T47D (cell line): Measurements from ENCODE around the gene CACHD1.
"Not testable (repeated sequence)": the region's sequence is repeated elsewhere in the genome, so short reads cannot be mapped to it uniquely, and the experiment has no call there.

Experiments
- DNase-seq, 2 experiments: peaks; one replicate each; pipeline versions ENCODE4 v3.0.0 to v3.0.0-alpha.2; 2011 to 2012; ENCODE audit warnings: low read depth in 1 of 2, low spot score in 1 of 2
- JUND ChIP-seq: IDR thresholded peaks from 2 replicates; pipeline ENCODE4 v1.6.1; 2012; ENCODE audit warnings: low read depth
- in situ Hi-C: cut with HindIII; loops from 2 replicates; pipeline ENCODE4 v1.10.0; 2016; ENCODE audit warnings: low sequenced_read_pairs, low pct_unique_long_range_greater_than_20kb

The CACHD1 gene

DNA sequence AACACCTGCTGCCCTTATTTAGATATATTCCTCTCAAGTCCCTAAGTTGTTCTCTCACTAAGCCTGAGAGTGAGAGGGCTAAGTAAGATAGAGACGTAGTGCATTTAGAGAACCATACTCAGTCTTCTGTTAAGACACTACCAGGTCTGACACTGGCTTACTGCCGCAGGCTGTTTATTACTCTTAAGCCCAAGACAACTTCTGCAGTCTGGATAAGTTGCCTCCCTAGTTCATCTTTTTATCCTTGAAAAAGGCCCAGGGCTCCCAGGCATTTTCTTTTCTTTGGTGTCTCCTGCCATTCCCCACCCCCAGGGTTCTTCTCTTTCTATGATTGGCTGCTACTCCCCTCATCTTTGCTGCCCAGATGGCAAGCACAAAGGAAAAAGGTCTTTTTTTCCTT, 38.7 kb downstream of the CACHD1 start:
- in situ Hi-C loops, result no loop called here
- TF ChIP-seq JUND, result no peak
- DNase-seq, result no peak

DNA sequence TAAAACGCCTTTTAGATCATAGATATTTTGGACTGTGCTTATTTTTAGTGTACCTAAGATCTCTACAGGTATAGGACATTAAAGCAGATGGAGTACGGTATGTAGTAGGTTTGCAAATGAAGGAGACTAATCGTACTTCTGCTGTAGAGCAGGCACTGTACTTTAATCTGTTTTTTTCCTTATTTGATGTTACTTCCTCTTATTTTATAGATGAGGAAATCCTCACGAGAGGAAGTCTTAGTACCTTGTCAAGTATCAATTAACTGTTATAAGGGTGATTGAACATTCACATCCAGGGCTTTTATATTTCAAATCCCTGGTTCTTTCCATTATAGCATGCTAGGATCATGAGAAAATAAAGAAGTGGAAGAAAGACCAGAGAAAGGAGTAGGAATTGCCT, 41.1 kb downstream of the CACHD1 start:
- no peak for DNase-seq
- in situ Hi-C loops, result no loop called here
- no peak for TF ChIP-seq JUND

DNA sequence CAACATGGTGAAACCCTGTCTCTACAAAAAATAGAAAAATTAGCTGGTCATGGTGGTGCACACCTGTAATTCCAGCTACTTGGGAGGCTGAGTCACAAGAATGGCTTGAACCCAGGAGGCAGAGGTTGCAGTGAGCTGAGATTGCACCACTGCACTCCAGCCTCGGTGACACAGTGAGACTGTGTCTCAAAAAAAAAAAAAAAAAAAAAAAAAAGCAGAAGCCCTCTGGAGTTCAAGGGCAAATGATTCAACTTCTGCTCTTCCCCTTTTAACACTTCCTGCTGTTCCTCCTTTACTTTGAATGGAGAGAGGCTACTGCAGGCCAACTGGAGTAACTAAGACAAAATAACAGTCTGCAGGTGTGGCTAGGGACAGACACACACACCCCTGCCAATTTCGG, 42.3 kb downstream of the CACHD1 start:
- in situ Hi-C loops, DNase-seq: not testable (repeated sequence)

DNA sequence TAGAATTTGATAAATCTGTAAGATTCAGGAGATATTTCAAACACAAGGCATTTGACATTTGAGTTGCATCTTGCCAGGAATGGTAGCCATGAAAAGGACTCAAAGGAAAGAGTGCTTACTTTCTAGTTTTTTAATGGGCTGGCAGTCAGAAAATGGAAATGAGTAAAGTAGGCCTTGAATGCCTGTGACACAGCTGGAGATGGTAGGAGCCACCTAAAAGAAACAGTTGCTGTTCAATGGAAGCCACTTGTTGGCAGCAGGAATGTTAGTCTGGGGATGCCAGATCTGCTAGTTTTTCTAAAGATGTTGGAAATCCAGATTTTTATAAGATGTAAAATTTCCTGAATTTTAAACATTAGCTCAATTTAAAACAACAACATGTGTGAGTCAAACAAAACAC, 43.6 kb downstream of the CACHD1 start:
- no peak for DNase-seq
- no peak for TF ChIP-seq JUND
- in situ Hi-C loops, result no loop called here

- no peak for DNase-seq
These were observed 44.4 kb downstream of the CACHD1 start for GRCh38 chr1:64514197-64514765.

DNA sequence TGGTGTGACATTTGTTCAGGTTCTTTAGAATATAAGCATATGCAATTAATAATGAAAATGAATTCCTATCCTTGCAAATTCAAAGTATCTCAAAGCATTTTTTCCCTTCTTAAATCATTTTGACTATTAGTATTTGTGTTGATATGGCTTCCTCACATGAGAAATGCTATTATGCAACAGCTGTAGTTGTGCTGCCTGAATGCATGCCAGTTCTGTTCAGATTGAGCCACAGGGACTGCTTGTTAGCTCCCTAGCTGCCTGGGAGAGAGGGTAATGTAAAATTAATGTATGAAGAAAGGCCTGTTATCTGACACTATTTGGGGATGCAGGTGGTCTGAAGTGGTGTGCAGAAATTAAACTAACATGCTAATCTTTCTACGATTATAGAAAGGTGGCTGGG, 45.5 kb downstream of the CACHD1 start:
- no peak for TF ChIP-seq JUND
- DNase-seq, result no peak
- in situ Hi-C loops, result no loop called here

More at GRCh38 chr1:64514197-64514765, 44.4 kb downstream of the CACHD1 start:
- no peak for TF ChIP-seq JUND
- in situ Hi-C loops, result no loop called here

DNA sequence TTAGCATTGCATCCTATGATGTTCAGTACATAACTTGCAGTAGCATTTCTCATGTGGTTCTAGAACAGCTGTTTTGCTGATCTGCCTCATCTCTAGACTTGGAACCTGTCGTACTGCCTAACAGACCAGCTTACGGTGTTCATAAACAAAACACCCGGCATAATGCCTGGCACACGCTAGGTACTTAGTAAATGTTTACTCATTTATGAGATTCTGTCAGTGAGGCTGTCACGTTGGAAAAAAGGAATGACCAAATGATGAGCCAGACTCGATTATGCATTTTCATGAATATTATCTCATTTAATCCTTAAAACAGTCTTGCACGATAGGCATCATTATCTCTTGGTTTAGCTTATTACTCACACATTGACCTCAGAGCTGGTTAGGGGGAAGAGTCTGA, 46.4 kb downstream of the CACHD1 start:
- no peak for TF ChIP-seq JUND
- DNase-seq, result peak in 1 of 2 experiments; percentile 36
- in situ Hi-C loops, result no loop called here

DNA sequence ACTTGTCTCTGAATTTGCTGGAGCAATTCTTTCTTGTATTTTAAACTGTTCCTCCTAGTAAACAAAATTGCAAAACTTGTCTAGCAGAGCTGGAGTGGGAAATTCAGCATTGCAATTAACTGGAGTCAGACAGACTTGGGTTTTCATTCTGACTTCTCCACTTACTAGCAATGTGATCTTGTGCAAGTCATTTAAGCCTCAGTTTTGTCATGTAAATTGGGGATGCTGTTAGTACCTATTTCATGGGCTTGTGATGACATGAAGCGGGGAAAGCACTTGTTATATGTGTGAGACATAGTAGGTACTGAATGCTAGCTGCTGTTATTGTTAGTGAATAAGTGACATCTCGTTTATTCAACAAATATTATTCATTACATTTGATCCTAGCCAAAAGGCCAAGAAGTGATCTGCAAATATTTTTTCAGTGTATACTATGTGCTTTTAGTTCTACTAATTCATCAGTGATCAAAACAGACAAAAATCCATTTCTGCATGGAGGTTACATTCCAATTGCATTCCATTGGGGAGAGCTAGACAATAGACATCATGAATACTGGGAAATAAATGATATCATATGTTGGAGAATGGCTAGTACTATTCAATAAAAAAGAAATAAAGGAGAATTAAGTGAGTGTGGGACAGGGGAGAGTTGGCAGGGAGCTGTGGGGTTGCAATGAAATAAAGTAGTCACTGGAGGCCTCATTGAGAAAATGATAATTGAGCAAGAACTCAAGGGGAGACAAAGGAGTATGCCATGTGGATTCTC, 47.1 kb downstream of the CACHD1 start:
- in situ Hi-C loops, result no loop called here
- no peak for DNase-seq
- no peak for TF ChIP-seq JUND

- in situ Hi-C loops, result no loop called here
- DNase-seq, result no peak
- TF ChIP-seq JUND, result no peak
These were observed 47.7 kb downstream of the CACHD1 start for GRCh38 chr1:64517640-64518039.

- in situ Hi-C loops, result no loop called here
These were observed 49.0 kb downstream of the CACHD1 start for GRCh38 chr1:64518692-64519481.

DNA sequence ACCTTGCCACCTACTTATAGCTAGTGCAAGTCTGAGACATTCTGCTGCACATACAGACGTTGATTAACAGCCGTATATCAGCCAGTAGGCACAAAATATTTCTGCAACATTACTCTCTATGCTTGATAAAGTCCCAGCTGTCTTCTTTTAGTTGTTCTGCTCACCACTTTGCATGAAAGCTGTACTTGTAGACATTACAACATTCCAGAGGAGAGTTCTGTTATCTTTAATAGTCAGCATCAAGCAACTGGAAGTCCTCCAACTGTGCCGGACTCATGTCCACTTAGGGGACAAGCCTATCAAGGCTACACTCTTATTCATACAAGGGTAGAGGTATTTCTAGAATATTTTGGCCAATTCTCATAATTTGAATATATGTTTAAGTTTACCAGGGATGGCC, 50.0 kb downstream of the CACHD1 start:
- in situ Hi-C loops, result no loop called here
- DNase-seq, result no peak
- TF ChIP-seq JUND, result no peak

More at GRCh38 chr1:64518692-64519481, 49.0 kb downstream of the CACHD1 start:
- no peak for TF ChIP-seq JUND
- DNase-seq, result no peak

DNA sequence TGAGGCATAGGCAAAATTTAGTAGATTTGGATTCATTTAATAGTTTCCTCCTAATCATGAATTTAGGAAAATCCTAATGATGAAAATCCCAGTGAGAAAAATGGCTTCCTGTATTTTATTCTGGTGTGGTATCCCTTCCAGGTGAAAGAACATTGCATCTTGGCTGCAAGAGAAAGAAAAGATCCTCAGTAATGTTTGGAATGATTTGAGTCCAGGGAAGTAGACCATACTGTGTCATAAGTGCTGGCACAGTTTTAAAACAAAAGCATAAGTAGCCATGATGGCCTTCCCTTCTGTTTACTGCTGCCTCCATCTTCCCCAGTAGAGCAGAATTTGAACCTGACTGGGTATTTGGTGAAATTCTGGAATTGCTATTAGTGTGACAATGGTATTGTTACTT, 52.8 kb downstream of the CACHD1 start:
- DNase-seq, result no peak
- in situ Hi-C loops, result no loop called here
- no peak for TF ChIP-seq JUND
